HG03432 (cell line): ENCODE data around the gene IRX5.

Experiments used
- ATAC-seq: cut with Tn5 transposase; IDR thresholded peaks from one replicate; pipeline ENCODE4 v1.9.1; 2021; ENCODE audit warnings: mild to moderate bottlenecking, moderate library complexity; ENCODE audit not compliant: unreplicated experiment

The IRX5 gene

GRCh38 chr16:54930005-54930868 is at the start of gene IRX5:
Gene IRX5 (plus strand): TSS chr16:54930865. CDS start chr16:54931199, 334 bp downstream.
- peak; percentile 19 for ATAC-seq

- no peak for ATAC-seq
Observed at GRCh38 chr16:54882556-54882955, 48.1 kb upstream of the IRX5 start.

- no peak for ATAC-seq
Observed at GRCh38 chr16:54883358-54883757, 47.3 kb upstream of the IRX5 start.

GRCh38 chr16:54886078-54886477 is 44.6 kb upstream of the IRX5 start:
- ATAC-seq: no peak

GRCh38 chr16:54890381-54890780 is 40.3 kb upstream of the IRX5 start:
- ATAC-seq: no peak

- ATAC-seq: no peak
Observed at GRCh38 chr16:54891346-54891745, 39.3 kb upstream of the IRX5 start.

- ATAC-seq: no peak
Observed at GRCh38 chr16:54892981-54893380, 37.7 kb upstream of the IRX5 start.

GRCh38 chr16:54897930-54898329 is 32.7 kb upstream of the IRX5 start:
- no peak for ATAC-seq

- ATAC-seq: no peak
Observed at GRCh38 chr16:54901606-54902005, 29.1 kb upstream of the IRX5 start.

GRCh38 chr16:54903047-54903446 is 27.6 kb upstream of the IRX5 start:
- ATAC-seq: no peak

- no peak for ATAC-seq
Observed at GRCh38 chr16:54911079-54911478, 19.6 kb upstream of the IRX5 start.

GRCh38 chr16:54912720-54913119 is 17.9 kb upstream of the IRX5 start:
- ATAC-seq: no peak

- ATAC-seq: no peak
Observed at GRCh38 chr16:54921206-54921824, 9.3 kb upstream of the IRX5 start.

GRCh38 chr16:54923055-54923473 is 7.6 kb upstream of the IRX5 start:
- ATAC-seq: no peak

GRCh38 chr16:54923988-54924387 is 6.7 kb upstream of the IRX5 start:
- no peak for ATAC-seq

- no peak for ATAC-seq
Observed at GRCh38 chr16:54926166-54926838, 4.4 kb upstream of the IRX5 start.

- ATAC-seq: no peak
Observed at GRCh38 chr16:54927125-54928015, 3.3 kb upstream of the IRX5 start.

- ATAC-seq: no peak
Observed at GRCh38 chr16:54928016-54928356, 2.7 kb upstream of the IRX5 start.

GRCh38 chr16:54928411-54929089 is 2.1 kb upstream of the IRX5 start:
- peak; percentile 49 for ATAC-seq
